ENCODE data around the gene SKAP1. TPM values are rescaled to one million over a fixed set of nuclear protein-coding genes. Genes with fewer than 3 reads are reported as not detected.

Gene SKAP1
- total and polyA plus RNA-seq, 2 of the 13 experiments (the other 11 are each of a cell fraction or from before 2014, with no cell fraction given), result 0.21 TPM; not detected in 1

GRCh38 chr17:48162946-48163506, 267.0 kb downstream of the SKAP1 start (continued):
- TF ChIP-seq ZFX (CRISPR knock-in tag; IDR thresholded peaks at IDR 0.05; ENCODE audit: low read depth) (peak; percentile 21; the same call in 1 of the 2 replicates), ZNF232 (CRISPR knock-in tag; IDR thresholded peaks at IDR 0.05; ENCODE audit: borderline replicate concordance) (peak; percentile 46; the same call in 1 of the 2 replicates), SOX6 (IDR thresholded peaks at IDR 0.05) (no peak), SOX6 (CRISPR knock-in tag; IDR thresholded peaks at IDR 0.05) (peak; percentile 55; the same call in 1 of the 2 replicates), PAXIP1 (CRISPR knock-in tag; conservative IDR thresholded peaks at IDR 0.05) (peak; percentile 79), XRCC5 (optimal IDR thresholded peaks at IDR 0.05; ENCODE audit: low read length) (no peak), ZNF629 (CRISPR knock-in tag; conservative IDR thresholded peaks at IDR 0.05) (0 out of 2 replicates have a peak, but pooled peaks have one; percentile 9), PHF21A (CRISPR knock-in tag; IDR thresholded peaks at IDR 0.05) (peak; percentile 67), NFAT5 (CRISPR knock-in tag; IDR thresholded peaks at IDR 0.05) (no peak), ZKSCAN1 (IDR thresholded peaks at IDR 0.05; ENCODE audit: low read length) (0 out of 2 replicates have a peak, but pooled peaks have one; percentile 51), ZNF83 (CRISPR knock-in tag; IDR thresholded peaks at IDR 0.05; ENCODE audit: borderline replicate concordance) (no peak), HNF1B (CRISPR knock-in tag; IDR thresholded peaks at IDR 0.05) (peak; percentile 51; the same call in 1 of the 2 replicates)

Measured in HepG2 (cell line).